Neural cell (in vitro differentiated cells): ENCODE results near the gene EIF3D. TPM values are rescaled to one million over a fixed set of nuclear protein-coding genes. Genes with fewer than 3 reads are reported as not detected.

Experiments used
- H2AFZ ChIP-seq: fragments of 200-600, 300-800 bp; sonication (generic), shearing (Covaris generic); 2 replicates; pipeline ENCODE4 v1.6.0; 2014; ENCODE audit warnings: low read depth, mild to moderate bottlenecking, antibody characterized with exemption, low read length, moderate library complexity
- H3F3A ChIP-seq: fragments of 200-600 bp; shearing (Covaris generic); 2 replicates; pipeline ENCODE4 v1.6.1; 2016; ENCODE audit warnings: mild to moderate bottlenecking, moderate library complexity, mixed read lengths, antibody characterized with exemption, low read length; ENCODE audit not compliant: insufficient read depth, poor library complexity, severe bottlenecking
- H3K27ac ChIP-seq: fragments of 200-600, 300-800 bp; sonication (generic), shearing (Covaris generic); 2 replicates; pipeline ENCODE4 v1.5.1; 2014; ENCODE audit warnings: mild to moderate bottlenecking, low read length, moderate library complexity
- H3K27me3 ChIP-seq: fragments of 300-800, 200-600 bp; sonication (generic), shearing (Covaris generic); 2 replicates; pipeline ENCODE4 v1.6.0; 2014; ENCODE audit warnings: mild to moderate bottlenecking, low read depth, low read length, moderate library complexity; ENCODE audit not compliant: insufficient read depth
- H3K36me3 ChIP-seq: fragments of 300-800, 200-600 bp; sonication (generic), shearing (Covaris generic); 2 replicates; pipeline ENCODE4 v1.5.1; 2014; ENCODE audit warnings: mild to moderate bottlenecking, antibody characterized with exemption, low read length, moderate library complexity; ENCODE audit not compliant: insufficient read depth
- H3K4me2 ChIP-seq: fragments of 300-800, 200-600 bp; sonication (generic), shearing (Covaris generic); 2 replicates; pipeline ENCODE4 v1.6.0; 2014; ENCODE audit warnings: mild to moderate bottlenecking, low read length
- H3K4me3 ChIP-seq: fragments of 300-800, 200-600 bp; sonication (generic), shearing (Covaris generic); 2 replicates; pipeline ENCODE4 v1.5.1; 2014; ENCODE audit warnings: mild to moderate bottlenecking, low read length, moderate library complexity
- H3K79me2 ChIP-seq: fragments of 200-600 bp; shearing (Covaris generic); replicated peaks from 2 replicates; pipeline ENCODE4 v1.6.0; 2014; ENCODE audit warnings: mild to moderate bottlenecking, low read length, moderate library complexity; ENCODE audit not compliant: insufficient read depth
- H3K9ac ChIP-seq: fragments of 300-800, 200-600 bp; sonication (generic), shearing (Covaris generic); 2 replicates; pipeline ENCODE4 v1.6.1; 2016; ENCODE audit warnings: mild to moderate bottlenecking, low read length, mixed read lengths
- H3K9me2 ChIP-seq: fragments of 200-600 bp; shearing (Covaris generic); 2 replicates; pipeline ENCODE4 v1.6.1; 2016; ENCODE audit warnings: mild to moderate bottlenecking, low read length, mixed read lengths; ENCODE audit not compliant: insufficient read depth
- H3K9me3 ChIP-seq: fragments of 200-600, 300-800 bp; sonication (generic), shearing (Covaris generic); 2 replicates; pipeline ENCODE4 v1.6.1; 2016; ENCODE audit warnings: mild to moderate bottlenecking, mixed run types, low read length, moderate library complexity, mixed read lengths
- H4K20me1 ChIP-seq: fragments of 200-600 bp; shearing (Covaris generic); 2 replicates; pipeline ENCODE4 v1.6.1; 2016; ENCODE audit warnings: mild to moderate bottlenecking, mixed run types; ENCODE audit not compliant: insufficient read depth
- EP300 ChIP-seq: fragments of 450-650 bp; conservative IDR thresholded peaks from 2 replicates; pipeline ENCODE4 v1.6.1; 2014; ENCODE audit warnings: antibody characterized with exemption, mild to moderate bottlenecking, moderate library complexity; ENCODE audit not compliant: poor library complexity, severe bottlenecking
- EZH2 ChIP-seq: fragments of 200-600, 300-800 bp; shearing (Covaris generic), sonication (generic); IDR thresholded peaks from 2 replicates; pipeline ENCODE4 v1.6.1; 2014; ENCODE audit warnings: antibody characterized with exemption, low read length, borderline replicate concordance, mild to moderate bottlenecking; ENCODE audit not compliant: insufficient read depth, poor library complexity, severe bottlenecking
- MXI1 ChIP-seq: fragments of 450-650 bp; conservative IDR thresholded peaks from 2 replicates; pipeline ENCODE4 v1.6.1; 2014; ENCODE audit warnings: antibody characterized with exemption, mild to moderate bottlenecking; ENCODE audit not compliant: poor library complexity, severe bottlenecking
- POLR2AphosphoS5 ChIP-seq: IDR thresholded peaks from 2 replicates; pipeline ENCODE4 v1.6.1; 2012
- RAD21 ChIP-seq: fragments of 450-650 bp; conservative IDR thresholded peaks from 2 replicates; pipeline ENCODE4 v1.6.1; 2014; ENCODE audit warnings: antibody characterized with exemption, mild to moderate bottlenecking, moderate library complexity
- SMC3 ChIP-seq: fragments of 450-650 bp; conservative IDR thresholded peaks from 2 replicates; pipeline ENCODE4 v1.6.1; 2014; ENCODE audit warnings: antibody characterized with exemption, mild to moderate bottlenecking, moderate library complexity; ENCODE audit not compliant: poor library complexity
- TAF1 ChIP-seq: IDR thresholded peaks from 2 replicates; pipeline ENCODE4 v1.6.1; 2012; ENCODE audit warnings: low read depth
- polyA plus RNA-seq: library from polyadenylated mRNA; depleted of rRNA; stranded (reverse); fragments of >200 nt; gene quantifications from 2 replicates; pipeline ENCODE4 v1.2.3, GENCODE V29; 2014
- TF ChIP-seq, protein P1 (sequence below): fragments of 450-650 bp; IDR thresholded peaks from 2 replicates; pipeline ENCODE4 v1.5.1; 2014; ENCODE audit warnings: antibody characterized with exemption, mild to moderate bottlenecking, moderate library complexity; ENCODE audit not compliant: poor library complexity, severe bottlenecking
- TF ChIP-seq, protein P2 (sequence below): IDR thresholded peaks from 2 replicates; pipeline ENCODE4 v1.6.1; 2012; ENCODE audit warnings: borderline replicate concordance

The EIF3D gene
- polyA plus RNA-seq, 1 donor from 2014 or later: 133 TPM

DNA sequence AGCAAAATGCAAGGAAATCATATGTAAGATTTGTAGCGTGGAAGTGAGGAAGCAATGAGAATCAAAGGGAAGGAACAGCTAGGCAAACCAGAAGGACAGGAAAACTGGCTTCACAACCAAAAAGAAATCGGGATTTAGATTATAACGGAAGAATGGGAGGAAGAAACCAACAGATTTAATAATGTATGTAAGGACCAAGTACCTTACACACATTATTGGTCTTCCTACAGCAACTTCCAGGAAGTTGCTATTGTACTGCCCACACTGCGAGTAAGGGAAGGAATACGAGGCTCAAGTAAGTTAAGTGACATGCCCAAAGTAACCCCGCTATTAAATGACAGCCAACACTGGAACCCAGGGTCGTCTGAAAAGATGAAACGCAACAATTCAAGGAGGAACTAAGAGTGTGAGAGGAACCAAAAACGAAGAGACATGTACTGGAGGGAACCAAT lies 48.0 kb downstream of the EIF3D start:
- Histone ChIP-seq H4K20me1 (no peaks in the 10 kb centered on the region), H3K9me3 (no peaks in the 10 kb centered on the region), H3K4me3 (peak overlapping the region; percentile 71), H3K27me3 (no peaks in the 10 kb centered on the region), H3K9me2 (no peaks in the 10 kb centered on the region), H3K36me3 (peaks cover under 1% of the 10 kb centered on the region), H3K27ac (peak overlapping the region; percentile 92), H3K9ac (peak overlapping the region; percentile 85), H3K4me2 (peak overlapping the region; percentile 99), H2AFZ (peak overlapping the region; percentile 53), H3F3A (no peaks in the 10 kb centered on the region), H3K79me2 (peaks cover 6% of the 10 kb centered on the region)
- TF ChIP-seq, protein P1, sequence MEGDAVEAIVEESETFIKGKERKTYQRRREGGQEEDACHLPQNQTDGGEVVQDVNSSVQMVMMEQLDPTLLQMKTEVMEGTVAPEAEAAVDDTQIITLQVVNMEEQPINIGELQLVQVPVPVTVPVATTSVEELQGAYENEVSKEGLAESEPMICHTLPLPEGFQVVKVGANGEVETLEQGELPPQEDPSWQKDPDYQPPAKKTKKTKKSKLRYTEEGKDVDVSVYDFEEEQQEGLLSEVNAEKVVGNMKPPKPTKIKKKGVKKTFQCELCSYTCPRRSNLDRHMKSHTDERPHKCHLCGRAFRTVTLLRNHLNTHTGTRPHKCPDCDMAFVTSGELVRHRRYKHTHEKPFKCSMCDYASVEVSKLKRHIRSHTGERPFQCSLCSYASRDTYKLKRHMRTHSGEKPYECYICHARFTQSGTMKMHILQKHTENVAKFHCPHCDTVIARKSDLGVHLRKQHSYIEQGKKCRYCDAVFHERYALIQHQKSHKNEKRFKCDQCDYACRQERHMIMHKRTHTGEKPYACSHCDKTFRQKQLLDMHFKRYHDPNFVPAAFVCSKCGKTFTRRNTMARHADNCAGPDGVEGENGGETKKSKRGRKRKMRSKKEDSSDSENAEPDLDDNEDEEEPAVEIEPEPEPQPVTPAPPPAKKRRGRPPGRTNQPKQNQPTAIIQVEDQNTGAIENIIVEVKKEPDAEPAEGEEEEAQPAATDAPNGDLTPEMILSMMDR: no peak
- TF ChIP-seq EZH2 (no peak), RAD21 (no peak), EP300 (no peak), POLR2AphosphoS5 (no peak), MXI1 (no peak), SMC3 (no peak), TAF1 (no peak)
- TF ChIP-seq, protein P2, sequence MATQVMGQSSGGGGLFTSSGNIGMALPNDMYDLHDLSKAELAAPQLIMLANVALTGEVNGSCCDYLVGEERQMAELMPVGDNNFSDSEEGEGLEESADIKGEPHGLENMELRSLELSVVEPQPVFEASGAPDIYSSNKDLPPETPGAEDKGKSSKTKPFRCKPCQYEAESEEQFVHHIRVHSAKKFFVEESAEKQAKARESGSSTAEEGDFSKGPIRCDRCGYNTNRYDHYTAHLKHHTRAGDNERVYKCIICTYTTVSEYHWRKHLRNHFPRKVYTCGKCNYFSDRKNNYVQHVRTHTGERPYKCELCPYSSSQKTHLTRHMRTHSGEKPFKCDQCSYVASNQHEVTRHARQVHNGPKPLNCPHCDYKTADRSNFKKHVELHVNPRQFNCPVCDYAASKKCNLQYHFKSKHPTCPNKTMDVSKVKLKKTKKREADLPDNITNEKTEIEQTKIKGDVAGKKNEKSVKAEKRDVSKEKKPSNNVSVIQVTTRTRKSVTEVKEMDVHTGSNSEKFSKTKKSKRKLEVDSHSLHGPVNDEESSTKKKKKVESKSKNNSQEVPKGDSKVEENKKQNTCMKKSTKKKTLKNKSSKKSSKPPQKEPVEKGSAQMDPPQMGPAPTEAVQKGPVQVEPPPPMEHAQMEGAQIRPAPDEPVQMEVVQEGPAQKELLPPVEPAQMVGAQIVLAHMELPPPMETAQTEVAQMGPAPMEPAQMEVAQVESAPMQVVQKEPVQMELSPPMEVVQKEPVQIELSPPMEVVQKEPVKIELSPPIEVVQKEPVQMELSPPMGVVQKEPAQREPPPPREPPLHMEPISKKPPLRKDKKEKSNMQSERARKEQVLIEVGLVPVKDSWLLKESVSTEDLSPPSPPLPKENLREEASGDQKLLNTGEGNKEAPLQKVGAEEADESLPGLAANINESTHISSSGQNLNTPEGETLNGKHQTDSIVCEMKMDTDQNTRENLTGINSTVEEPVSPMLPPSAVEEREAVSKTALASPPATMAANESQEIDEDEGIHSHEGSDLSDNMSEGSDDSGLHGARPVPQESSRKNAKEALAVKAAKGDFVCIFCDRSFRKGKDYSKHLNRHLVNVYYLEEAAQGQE: no peak

DNA sequence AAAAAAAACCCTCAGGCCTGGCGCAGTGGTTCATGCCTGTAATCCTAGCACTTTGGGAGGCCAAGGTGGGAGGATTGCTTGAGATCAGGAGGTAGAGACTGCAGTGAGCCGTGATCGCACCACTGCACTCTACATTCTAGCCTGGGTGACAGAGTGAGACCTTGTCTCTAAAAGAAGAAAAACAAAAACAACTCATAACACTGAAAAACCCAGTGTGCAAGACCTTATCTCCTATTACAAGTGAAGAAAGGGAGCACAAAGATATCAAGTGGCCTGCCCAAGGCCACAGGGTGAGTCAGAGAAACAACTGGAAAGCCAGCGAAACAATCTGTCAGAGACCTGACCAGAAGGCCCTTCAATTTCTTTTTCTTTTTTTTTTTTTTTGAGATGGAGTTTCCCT lies 50.0 kb downstream of the EIF3D start:
- no peaks in the 10 kb centered on the region for H3K9me3 ChIP-seq
- no peaks in the 10 kb centered on the region for H4K20me1 ChIP-seq
- peaks cover 6% of the 10 kb centered on the region for H3K79me2 ChIP-seq
- H2AFZ ChIP-seq: no peak overlapping the region
- H3K9ac ChIP-seq: no peak overlapping the region
- no peak for TF ChIP-seq EP300
- no peak for TF ChIP-seq POLR2AphosphoS5
- TF ChIP-seq, protein P2: no peak
- TF ChIP-seq, protein P1: no peak
- TF ChIP-seq RAD21: no peak
- no peak for TF ChIP-seq EZH2
- TF ChIP-seq SMC3: no peak
- no peak for TF ChIP-seq TAF1
- H3K27me3 ChIP-seq: no peaks in the 10 kb centered on the region
- no peak overlapping the region for H3K4me3 ChIP-seq
- no peaks in the 10 kb centered on the region for H3F3A ChIP-seq
- H3K4me2 ChIP-seq: no peak overlapping the region
- H3K27ac ChIP-seq: no peak overlapping the region
- peaks cover 5% of the 10 kb centered on the region for H3K36me3 ChIP-seq
- no peaks in the 10 kb centered on the region for H3K9me2 ChIP-seq
